HCT116 (cell line): ENCODE measurements around the gene OAT. TPM values are rescaled to one million over a fixed set of nuclear protein-coding genes. Genes with fewer than 3 reads are reported as not detected.

Experiments
- ATAC-seq: fragments of 200-7000 bp; cut with Tn5 transposase; 2 replicates; pipeline ENCODE4 v1.9.1; 2020; ENCODE audit warnings: mild to moderate bottlenecking, moderate library complexity
- BruUV-seq: library from RNA; stranded (reverse); fragments of 400-500 nt; replicated peaks from 2 replicates; lab custom pipeline; 2021; lab: Mats Ljungman, UMichigan
- CTCF ChIA-PET: fragments of 300-600 bp; sonication (Branson Sonifier 250); formaldehyde crosslinking; loops from one replicate; lab custom pipeline; 2021; ENCODE audit warnings: antibody characterized with exemption; lab: Charles Lee
- POLR2A ChIA-PET: fragments of 300-600, 350-600 bp; sonication (Branson Sonifier 250); formaldehyde crosslinking; loops from one replicate; lab custom pipeline; 2021; ENCODE audit warnings: antibody characterized with exemption; lab: Charles Lee
- RAD21 ChIA-PET, 2 experiments: fragments of 300-600 bp; sonication (Branson Sonifier 250); formaldehyde crosslinking; loops; one replicate each; lab custom pipeline; 2023; ENCODE audit warnings: low total read pairs in 2 of 2; ENCODE audit not compliant: uncharacterized antibody in 2 of 2, unreplicated experiment in 2 of 2, low non-redundant PET in 1 of 2; lab: Charles Lee
- DNase-seq: peaks from one replicate; pipeline ENCODE4 v3.0.0-alpha.2; 2010; ENCODE audit warnings: low read depth, low spot score
- H2AFZ ChIP-seq: fragments of 200-600 bp; shearing (Covaris generic), sonication (generic); 2 replicates; pipeline ENCODE4 v1.6.1; 2017; ENCODE audit warnings: low read depth, mixed run types, mixed read lengths, antibody characterized with exemption, low read length; ENCODE audit not compliant: poor library complexity, severe bottlenecking
- H3K27ac ChIP-seq: 2 replicates; pipeline ENCODE4 v1.5.1; 2012; ENCODE audit warnings: low read depth, low read length
- H3K27me3 ChIP-seq: fragments of 200-600 bp; sonication (generic); 2 replicates; pipeline ENCODE4 v1.6.1; 2016; ENCODE audit warnings: mixed run types, low read length, mixed read lengths; ENCODE audit not compliant: insufficient read depth
- H3K36me3 ChIP-seq, 2 experiments: fragments of 200-500 bp in 1 of 2; fragments of 200-600 bp in 1 of 2; sonication (Bioruptor generic) in 1 of 2; sonication (generic) in 1 of 2; 2 replicates each; pipeline versions ENCODE4 v1.5.1 to v1.6.1; 2014 to 2016; ENCODE audit warnings: low read length in 2 of 2, inconsistent platforms in 1 of 2, mixed read lengths in 1 of 2, mixed run types in 1 of 2; ENCODE audit not compliant: insufficient read depth in 2 of 2, control insufficient read depth in 1 of 2
- H3K4me1 ChIP-seq, 2 experiments: fragments of 200-600 bp in 1 of 2; sonication (generic) in 1 of 2; 2 replicates each; pipeline versions ENCODE4 v1.5.1 to v1.6.1; 2012 to 2017; ENCODE audit warnings: low read length in 2 of 2, inconsistent platforms in 1 of 2, mild to moderate bottlenecking in 1 of 2, mixed read lengths in 1 of 2, mixed run types in 1 of 2, moderate library complexity in 1 of 2; ENCODE audit not compliant: insufficient read depth in 2 of 2, control insufficient read depth in 1 of 2
- H3K4me2 ChIP-seq: fragments of 200-600 bp; sonication (generic); 2 replicates; pipeline ENCODE4 v1.6.1; 2017; ENCODE audit warnings: mixed run types, low read length, mixed read lengths
- H3K4me3 ChIP-seq, 2 experiments: fragments of 200-600 bp in 1 of 2; sonication (generic) in 1 of 2; replicated peaks in 1 of 2; 2 replicates each; pipeline ENCODE4 v1.5.1; 2011 to 2016; ENCODE audit warnings: low read length in 2 of 2, control low read depth in 1 of 2, low read depth in 1 of 2, mild to moderate bottlenecking in 1 of 2, mixed read lengths in 1 of 2, mixed run types in 1 of 2
- H3K79me2 ChIP-seq: fragments of 200-600 bp; sonication (generic); 2 replicates; pipeline ENCODE4 v1.6.1; 2017; ENCODE audit warnings: mild to moderate bottlenecking, mixed run types, low read length, moderate library complexity, mixed read lengths; ENCODE audit not compliant: insufficient read depth
- H3K9ac ChIP-seq: fragments of 200-600 bp; sonication (generic); 2 replicates; pipeline ENCODE4 v1.6.1; 2016; ENCODE audit warnings: low read length, mixed read lengths
- H3K9me2 ChIP-seq: fragments of 200-600 bp; sonication (generic), shearing (Covaris generic); 2 replicates; pipeline ENCODE4 v1.6.1; 2017; ENCODE audit warnings: mixed run types, mild to moderate bottlenecking, moderate library complexity; ENCODE audit not compliant: insufficient read depth
- H3K9me3 ChIP-seq, 2 experiments: fragments of 200-500 bp in 1 of 2; fragments of 200-600 bp in 1 of 2; sonication (Bioruptor generic) in 1 of 2; sonication (generic) in 1 of 2; 2 replicates each; pipeline ENCODE4 v1.6.1; 2014 to 2017; ENCODE audit warnings: low read length in 2 of 2, mixed read lengths in 2 of 2, inconsistent platforms in 1 of 2, low read depth in 1 of 2, mild to moderate bottlenecking in 1 of 2, mixed run types in 1 of 2, moderate library complexity in 1 of 2; ENCODE audit not compliant: control insufficient read depth in 1 of 2, insufficient read depth in 1 of 2
- H4K20me1 ChIP-seq: fragments of 200-600 bp; sonication (generic), shearing (Covaris generic); 2 replicates; pipeline ENCODE4 v1.6.1; 2017; ENCODE audit warnings: mixed run types, mild to moderate bottlenecking, moderate library complexity; ENCODE audit not compliant: insufficient read depth
- CBX3 ChIP-seq: IDR thresholded peaks from 2 replicates; pipeline ENCODE4 v1.6.1; 2012; ENCODE audit warnings: low read depth
- CEBPB ChIP-seq: IDR thresholded peaks from 2 replicates; pipeline ENCODE4 v1.6.1; 2012; ENCODE audit warnings: low read depth
- CTCF ChIP-seq, 3 experiments: fragments of 200-600 bp in 1 of 3; sonication (generic) in 1 of 3; IDR thresholded peaks in 2 of 3; conservative IDR thresholded peaks in 1 of 3; 2 replicates each; pipeline ENCODE4 v1.5.1; 2012 to 2017; ENCODE audit warnings: low read depth in 2 of 3, low read length in 2 of 3, antibody characterized with exemption in 1 of 3, borderline replicate concordance in 1 of 3, control low read depth in 1 of 3, mild to moderate bottlenecking in 1 of 3, mixed read lengths in 1 of 3, mixed run types in 1 of 3, moderate library complexity in 1 of 3; ENCODE audit not compliant: insufficient read depth in 1 of 3
- EGR1 ChIP-seq: IDR thresholded peaks from 2 replicates; pipeline ENCODE4 v1.6.1; 2012; ENCODE audit warnings: low read depth
- ELF1 ChIP-seq: IDR thresholded peaks from 2 replicates; pipeline ENCODE4 v1.6.1; 2012; ENCODE audit warnings: low read depth, borderline replicate concordance
- EZH2 ChIP-seq: fragments of 200-600 bp; sonication (generic); IDR thresholded peaks from 2 replicates; pipeline ENCODE4 v1.6.1; 2017; ENCODE audit warnings: antibody characterized with exemption, mixed run types
- JUND ChIP-seq: IDR thresholded peaks from 2 replicates; pipeline ENCODE4 v1.6.1; 2012
- MAX ChIP-seq: IDR thresholded peaks from 2 replicates; pipeline ENCODE4 v1.6.1; 2012
- POLR2A ChIP-seq: IDR thresholded peaks from 2 replicates; pipeline ENCODE4 v1.7.0; 2011; ENCODE audit warnings: borderline replicate concordance; ENCODE audit not compliant: insufficient read depth, insufficient read length; ENCODE audit errors: extremely low read depth
- POLR2AphosphoS5 ChIP-seq: IDR thresholded peaks from 2 replicates; pipeline ENCODE4 v1.6.1; 2011; ENCODE audit warnings: mild to moderate bottlenecking, low read depth, low read length, moderate library complexity
- RAD21 ChIP-seq: IDR thresholded peaks from 2 replicates; pipeline ENCODE4 v1.6.1; 2012; ENCODE audit warnings: low read depth, mild to moderate bottlenecking
- REST ChIP-seq: IDR thresholded peaks from 2 replicates; pipeline ENCODE4 v1.6.1; 2012; ENCODE audit warnings: low read depth
- SIN3A ChIP-seq: IDR thresholded peaks from 2 replicates; pipeline ENCODE4 v1.6.1; 2012; ENCODE audit warnings: low read depth
- YY1 ChIP-seq: IDR thresholded peaks from 2 replicates; pipeline ENCODE4 v1.6.1; 2011; ENCODE audit warnings: low read length, low read depth, moderate library complexity, mild to moderate bottlenecking; ENCODE audit not compliant: insufficient replicate concordance; ENCODE audit errors: extremely low read depth
- intact Hi-C: fragments of 100-400 bp; cut with micrococcal nuclease; formaldehyde crosslinking; loops from 2 replicates; pipeline ENCODE4 v1.10.0; 2022
- total RNA-seq: library from RNA; stranded (reverse); gene quantifications from one replicate; pipeline ENCODE4 v1.2.1, GENCODE V29; 2021; ENCODE audit not compliant: unreplicated experiment

OAT gene
- total RNA-seq, 1 experiment from 2014 or later: 133 TPM

- Histone ChIP-seq H3K4me2 (no peak overlapping the region), H3K4me3 (no peak overlapping the region), H3K9me3 (no peaks in the 10 kb centered on the region), H4K20me1 (no peaks in the 10 kb centered on the region), H2AFZ (no peak overlapping the region), H3K4me1 (peaks cover 7 to 26% of the 10 kb centered on the region in 2 experiments; a peak in 3 of 4 replicates), H3K36me3 (no peaks in the 10 kb centered on the region), H3K27me3 (no peaks in the 10 kb centered on the region; the same call in 1 of the 2 replicates), H3K9me2 (no peaks in the 10 kb centered on the region), H3K9ac (no peak overlapping the region), H3K27ac (no peak overlapping the region), H3K79me2 (no peaks in the 10 kb centered on the region)
- ChIA-PET RAD21 (no interaction called here), POLR2A (no interaction called here), CTCF (no interaction called here)
- DNase-seq (no peak), ATAC-seq (no peak)
- TF ChIP-seq SIN3A (no peak), ELF1 (no peak), REST (no peak), POLR2A (no peak), JUND (no peak), CTCF (IDR thresholded peaks at IDR 0.05 in 2 of 3, conservative IDR thresholded peaks at IDR 0.05 in 1 of 3; ENCODE audit: borderline replicate concordance in 1 of 3, insufficient read depth in 1 of 3, low read depth in 2 of 3, low read length in 2 of 3) (no peak), RAD21 (no peak), MAX (no peak), POLR2AphosphoS5 (no peak), CEBPB (no peak), YY1 (no peak), EGR1 (no peak), CBX3 (no peak), EZH2 (no peak)
- intact Hi-C loops: no loop called here
- no TSS peak for BruUV-seq
These were observed 36.7 kb upstream of the OAT start for GRCh38 chr10:124455441-124455840.
